Measurements from ENCODE around the gene LRRC45.

LRRC45 gene

DNA sequence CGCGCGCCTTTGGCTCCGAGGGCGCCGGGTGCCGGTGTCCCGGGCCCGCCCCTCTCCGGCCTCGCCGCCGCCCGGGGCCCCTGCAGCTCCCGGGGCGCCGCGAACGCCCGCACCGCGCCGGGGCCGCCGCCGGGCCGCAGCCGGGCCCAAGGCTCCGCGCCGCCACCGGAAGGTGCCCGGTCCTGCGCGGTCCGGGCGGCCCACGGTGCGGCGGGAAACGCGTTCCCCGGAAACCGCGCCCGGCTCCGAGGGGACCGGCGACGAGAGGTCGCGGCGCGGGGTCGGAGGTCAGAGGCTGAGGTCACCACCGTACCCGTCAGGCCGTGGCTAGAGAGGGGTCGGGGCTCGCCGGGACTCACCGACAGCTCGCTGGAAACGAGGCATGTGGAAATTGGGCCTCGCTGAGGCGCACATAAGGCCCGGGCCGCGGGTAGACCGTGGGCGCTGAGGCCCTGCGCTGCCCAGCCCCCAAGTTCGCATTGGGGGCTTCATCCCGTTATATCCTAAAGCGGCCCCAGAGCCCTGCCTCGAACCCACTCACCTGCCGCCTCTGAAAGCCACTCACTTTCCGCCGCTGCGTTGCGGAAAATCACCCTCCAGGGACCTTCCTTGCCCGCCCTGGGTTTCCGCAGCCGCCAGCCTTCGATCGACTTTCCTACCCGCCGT, 42.7 kb downstream of the LRRC45 start, which contains the start of gene DUS1L (continued):
- TF ChIP-seq ZNF404 (tag by site-specific recombination; IDR thresholded peaks at IDR 0.05) = no peak
- TF ChIP-seq GLI2 (tag by site-specific recombination; IDR thresholded peaks at IDR 0.05; ENCODE audit: borderline replicate concordance, low read depth) = no peak; the same call in 1 of the 2 replicates
- TF ChIP-seq ZNF202 (tag by site-specific recombination; IDR thresholded peaks at IDR 0.05; ENCODE audit: borderline replicate concordance) = no peak
- no peak for TF ChIP-seq ZNF239 (tag by site-specific recombination; IDR thresholded peaks at IDR 0.05)
- peak; percentile 49; the same call in 1 of the 2 replicates for TF ChIP-seq ZBTB20 (tag by site-specific recombination; IDR thresholded peaks at IDR 0.05)
- TF ChIP-seq ZNF664 (tag by site-specific recombination; IDR thresholded peaks at IDR 0.05) = 0 out of 2 replicates have a peak, but pooled peaks have one; percentile 34
- TF ChIP-seq, protein P1, sequence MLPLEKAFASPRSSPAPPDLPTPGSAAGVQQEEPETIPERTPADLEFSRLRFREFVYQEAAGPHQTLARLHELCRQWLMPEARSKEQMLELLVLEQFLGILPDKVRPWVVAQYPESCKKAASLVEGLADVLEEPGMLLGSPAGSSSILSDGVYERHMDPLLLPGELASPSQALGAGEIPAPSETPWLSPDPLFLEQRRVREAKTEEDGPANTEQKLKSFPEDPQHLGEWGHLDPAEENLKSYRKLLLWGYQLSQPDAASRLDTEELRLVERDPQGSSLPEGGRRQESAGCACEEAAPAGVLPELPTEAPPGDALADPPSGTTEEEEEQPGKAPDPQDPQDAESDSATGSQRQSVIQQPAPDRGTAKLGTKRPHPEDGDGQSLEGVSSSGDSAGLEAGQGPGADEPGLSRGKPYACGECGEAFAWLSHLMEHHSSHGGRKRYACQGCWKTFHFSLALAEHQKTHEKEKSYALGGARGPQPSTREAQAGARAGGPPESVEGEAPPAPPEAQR (tag by site-specific recombination; IDR thresholded peaks at IDR 0.05) = peak; percentile 61; the same call in 1 of the 2 replicates
- TF ChIP-seq CTCF (tag by site-specific recombination; IDR thresholded peaks at IDR 0.05) = peak; percentile 27; the same call in 1 of the 2 replicates
- TF ChIP-seq, protein P2, sequence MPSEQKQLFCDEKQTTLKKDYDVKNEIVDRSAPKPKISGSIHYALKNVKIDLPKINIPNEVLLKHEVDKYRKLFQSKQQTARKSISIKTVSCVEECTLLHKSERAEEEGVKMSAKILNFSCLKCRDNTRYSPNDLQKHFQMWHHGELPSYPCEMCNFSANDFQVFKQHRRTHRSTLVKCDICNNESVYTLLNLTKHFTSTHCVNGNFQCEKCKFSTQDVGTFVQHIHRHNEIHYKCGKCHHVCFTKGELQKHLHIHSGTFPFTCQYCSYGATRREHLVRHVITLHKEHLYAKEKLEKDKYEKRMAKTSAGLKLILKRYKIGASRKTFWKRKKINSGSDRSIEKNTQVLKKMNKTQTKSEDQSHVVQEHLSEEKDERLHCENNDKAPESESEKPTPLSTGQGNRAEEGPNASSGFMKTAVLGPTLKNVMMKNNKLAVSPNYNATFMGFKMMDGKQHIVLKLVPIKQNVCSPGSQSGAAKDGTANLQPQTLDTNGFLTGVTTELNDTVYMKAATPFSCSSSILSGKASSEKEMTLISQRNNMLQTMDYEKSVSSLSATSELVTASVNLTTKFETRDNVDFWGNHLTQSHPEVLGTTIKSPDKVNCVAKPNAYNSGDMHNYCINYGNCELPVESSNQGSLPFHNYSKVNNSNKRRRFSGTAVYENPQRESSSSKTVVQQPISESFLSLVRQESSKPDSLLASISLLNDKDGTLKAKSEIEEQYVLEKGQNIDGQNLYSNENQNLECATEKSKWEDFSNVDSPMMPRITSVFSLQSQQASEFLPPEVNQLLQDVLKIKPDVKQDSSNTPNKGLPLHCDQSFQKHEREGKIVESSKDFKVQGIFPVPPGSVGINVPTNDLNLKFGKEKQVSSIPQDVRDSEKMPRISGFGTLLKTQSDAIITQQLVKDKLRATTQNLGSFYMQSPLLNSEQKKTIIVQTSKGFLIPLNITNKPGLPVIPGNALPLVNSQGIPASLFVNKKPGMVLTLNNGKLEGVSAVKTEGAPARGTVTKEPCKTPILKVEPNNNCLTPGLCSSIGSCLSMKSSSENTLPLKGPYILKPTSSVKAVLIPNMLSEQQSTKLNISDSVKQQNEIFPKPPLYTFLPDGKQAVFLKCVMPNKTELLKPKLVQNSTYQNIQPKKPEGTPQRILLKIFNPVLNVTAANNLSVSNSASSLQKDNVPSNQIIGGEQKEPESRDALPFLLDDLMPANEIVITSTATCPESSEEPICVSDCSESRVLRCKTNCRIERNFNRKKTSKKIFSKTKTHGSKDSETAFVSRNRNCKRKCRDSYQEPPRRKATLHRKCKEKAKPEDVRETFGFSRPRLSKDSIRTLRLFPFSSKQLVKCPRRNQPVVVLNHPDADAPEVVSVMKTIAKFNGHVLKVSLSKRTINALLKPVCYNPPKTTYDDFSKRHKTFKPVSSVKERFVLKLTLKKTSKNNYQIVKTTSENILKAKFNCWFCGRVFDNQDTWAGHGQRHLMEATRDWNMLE (tag by site-specific recombination; conservative IDR thresholded peaks at IDR 0.05; ENCODE audit: low read depth) = peak; percentile 76
- TF ChIP-seq, protein P3, sequence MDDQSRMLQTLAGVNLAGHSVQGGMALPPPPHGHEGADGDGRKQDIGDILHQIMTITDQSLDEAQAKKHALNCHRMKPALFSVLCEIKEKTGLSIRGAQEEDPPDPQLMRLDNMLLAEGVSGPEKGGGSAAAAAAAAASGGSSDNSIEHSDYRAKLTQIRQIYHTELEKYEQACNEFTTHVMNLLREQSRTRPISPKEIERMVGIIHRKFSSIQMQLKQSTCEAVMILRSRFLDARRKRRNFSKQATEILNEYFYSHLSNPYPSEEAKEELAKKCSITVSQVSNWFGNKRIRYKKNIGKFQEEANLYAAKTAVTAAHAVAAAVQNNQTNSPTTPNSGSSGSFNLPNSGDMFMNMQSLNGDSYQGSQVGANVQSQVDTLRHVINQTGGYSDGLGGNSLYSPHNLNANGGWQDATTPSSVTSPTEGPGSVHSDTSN (CRISPR knock-in tag; IDR thresholded peaks at IDR 0.05) = peak; percentile 85; the same call in 1 of the 2 replicates
- peak; percentile 80 for TF ChIP-seq YY1 (tag by site-specific recombination; IDR thresholded peaks at IDR 0.05)
- TF ChIP-seq ZNF211 (tag by site-specific recombination; IDR thresholded peaks at IDR 0.05; ENCODE audit: low read depth) = no peak
- TF ChIP-seq GLIS1 (tag by site-specific recombination; IDR thresholded peaks at IDR 0.05) = 0 out of 2 replicates have a peak, but pooled peaks have one; percentile 12
- no peak for TF ChIP-seq ZNF354C (tag by site-specific recombination; IDR thresholded peaks at IDR 0.05; ENCODE audit: borderline replicate concordance, low read depth)
- TF ChIP-seq ZNF623 (tag by site-specific recombination; IDR thresholded peaks at IDR 0.05) = no peak
- TF ChIP-seq ZNF571 (tag by site-specific recombination; IDR thresholded peaks at IDR 0.05) = no peak
- TF ChIP-seq ZNF16 (tag by site-specific recombination; IDR thresholded peaks at IDR 0.05; ENCODE audit: low read depth) = no peak
- peak; percentile 74 for TF ChIP-seq ZNF146 (tag by site-specific recombination; IDR thresholded peaks at IDR 0.05)
- no peak for TF ChIP-seq ZNF654 (tag by site-specific recombination; IDR thresholded peaks at IDR 0.05; ENCODE audit: low read depth)
- peak; percentile 83 for TF ChIP-seq IKZF3 (tag by site-specific recombination; IDR thresholded peaks at IDR 0.05)
- 0 out of 2 replicates have a peak, but pooled peaks have one; percentile 66 for TF ChIP-seq ZNF645 (tag by site-specific recombination; IDR thresholded peaks at IDR 0.05)
- no peak for TF ChIP-seq GLIS2 (tag by site-specific recombination; IDR thresholded peaks at IDR 0.05)
- peak; percentile 70; the same call in 1 of the 2 replicates for TF ChIP-seq SALL2 (tag by site-specific recombination; IDR thresholded peaks at IDR 0.05; ENCODE audit: borderline replicate concordance)
- TF ChIP-seq ZNF530 (tag by site-specific recombination; IDR thresholded peaks at IDR 0.05; ENCODE audit: low read depth) = no peak
- peak; percentile 91 for TF ChIP-seq KLF16 (tag by site-specific recombination; IDR thresholded peaks at IDR 0.05)
- 0 out of 2 replicates have a peak, but pooled peaks have one; percentile 48 for TF ChIP-seq ZBTB48 (tag by site-specific recombination; IDR thresholded peaks at IDR 0.05)
- no peak for TF ChIP-seq ZNF837 (tag by site-specific recombination; IDR thresholded peaks at IDR 0.05)
- TF ChIP-seq ZNF76 (tag by site-specific recombination; IDR thresholded peaks at IDR 0.05; ENCODE audit: borderline replicate concordance, low read depth) = peak; percentile 84

All from HEK293 (cell line).